Measurements from ENCODE around the gene HNRNPL.
"Not testable (repeated sequence)": the region's sequence is repeated elsewhere in the genome, so short reads cannot be mapped to it uniquely, and the experiment has no call there.

DNA sequence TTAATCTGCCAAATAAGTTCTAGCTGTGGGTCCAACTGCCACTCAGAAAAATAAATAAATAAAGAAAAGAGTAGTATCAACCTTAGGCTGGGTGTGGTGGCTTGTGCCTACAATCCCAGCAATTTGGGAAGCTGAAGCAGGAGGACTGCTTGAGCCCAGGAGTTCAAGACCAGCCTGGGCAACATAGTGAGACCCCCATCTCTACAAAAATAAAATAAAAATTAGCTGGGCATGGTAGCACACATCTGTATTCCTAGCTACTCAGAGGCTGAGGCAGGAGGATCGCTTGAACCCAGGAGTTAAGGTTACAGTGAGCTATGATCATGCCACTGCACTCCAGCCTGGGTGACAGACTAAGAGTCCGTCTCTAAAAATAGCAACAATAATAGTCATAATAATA lies 35.9 kb downstream of the HNRNPL start:
- TF ChIP-seq EZH2 (IDR thresholded peaks at IDR 0.05; ENCODE audit: borderline replicate concordance, low read depth, low read length, poor library complexity, severe bottlenecking); CTCF (conservative IDR thresholded peaks at IDR 0.05; ENCODE audit: low read depth, low read length): not testable (repeated sequence)

Measured in A673 (cell line).